Endothelial cell of umbilical vein (primary cell): ENCODE data around the gene ARL4C. TPM values are rescaled to one million over a fixed set of nuclear protein-coding genes. Genes with fewer than 3 reads are reported as not detected.

Experiments used
- BruUV-seq: library from RNA; stranded (reverse); fragments of 400-500 nt; replicated peaks from 2 replicates; lab custom pipeline; 2021; lab: Mats Ljungman, UMichigan
- CTCF ChIA-PET: fragments of 300-600, 350-600 bp; sonication (Branson Sonifier 250); formaldehyde crosslinking; loops from one replicate; lab custom pipeline; 2021; ENCODE audit warnings: antibody characterized with exemption, inconsistent platforms; lab: Charles Lee
- POLR2A ChIA-PET: fragments of 300-600, 350-600 bp; sonication (Branson Sonifier 250); formaldehyde crosslinking; loops from one replicate; lab custom pipeline; 2021; ENCODE audit warnings: antibody characterized with exemption, inconsistent platforms; lab: Charles Lee
- DNase-seq: peaks from one replicate; pipeline ENCODE4 v3.0.0-alpha.2; 2011; ENCODE audit warnings: low read depth, low spot score
- FAIRE-seq: peaks from 2 replicates; lab custom pipeline; 2011; peaks lifted over from hg19 to GRCh38; lab: Jason Lieb, UNC
- H2AFZ ChIP-seq: 2 replicates; pipeline ENCODE4 v1.6.0; 2012; ENCODE audit warnings: low read depth, low read length, control low read depth, inconsistent platforms
- H3K27ac ChIP-seq: 2 replicates; pipeline ENCODE4 v1.5.1; 2011; ENCODE audit warnings: low read depth, mild to moderate bottlenecking, control low read depth, low read length, moderate library complexity; ENCODE audit not compliant: insufficient read depth
- H3K27me3 ChIP-seq, 2 experiments: 2 replicates each; pipeline versions ENCODE4 v1.6.0 to v1.6.1; 2011; ENCODE audit warnings: low read length in 2 of 2, mixed read lengths in 1 of 2; ENCODE audit not compliant: control insufficient read depth in 2 of 2, insufficient read depth in 2 of 2
- H3K36me3 ChIP-seq, 2 experiments: 2 replicates in 1 of 2; 3 replicates in 1 of 2; pipeline ENCODE4 v1.5.1; 2011; ENCODE audit warnings: low read length in 2 of 2, mild to moderate bottlenecking in 1 of 2, moderate library complexity in 1 of 2; ENCODE audit not compliant: control insufficient read depth in 2 of 2, insufficient read depth in 2 of 2; ENCODE audit errors: extremely low read depth in 1 of 2
- H3K4me1 ChIP-seq: 3 replicates; pipeline ENCODE4 v1.5.1; 2011; ENCODE audit warnings: mild to moderate bottlenecking, low read length; ENCODE audit not compliant: control insufficient read depth, insufficient read depth; ENCODE audit errors: extremely low read depth
- H3K4me2 ChIP-seq: 2 replicates; pipeline ENCODE4 v1.6.1; 2011; ENCODE audit warnings: low read length, control low read depth, mixed read lengths; ENCODE audit not compliant: insufficient read depth
- H3K4me3 ChIP-seq, 3 experiments: fragments of 200-600 bp in 1 of 3; sonication (generic), shearing (Covaris generic) in 1 of 3; replicated peaks in 1 of 3; 2 replicates each; pipeline ENCODE4 v1.5.1; 2011 to 2016; ENCODE audit warnings: control low read depth in 3 of 3, low read length in 3 of 3, mild to moderate bottlenecking in 2 of 3, inconsistent platforms in 1 of 3, low read depth in 1 of 3, moderate library complexity in 1 of 3; ENCODE audit not compliant: insufficient read depth in 1 of 3
- H3K79me2 ChIP-seq: 2 replicates; pipeline ENCODE4 v1.6.0; 2012; ENCODE audit warnings: low read length, inconsistent platforms; ENCODE audit not compliant: control insufficient read depth, insufficient read depth
- H3K9ac ChIP-seq: replicated peaks from 2 replicates; pipeline ENCODE3; 2011; ENCODE audit warnings: low read length, control low read depth; ENCODE audit not compliant: insufficient read depth; ENCODE audit errors: extremely low read depth
- H3K9me1 ChIP-seq: replicated peaks from 3 replicates; pipeline ENCODE4 v1.6.0; 2011; ENCODE audit warnings: mild to moderate bottlenecking, low read length; ENCODE audit not compliant: control insufficient read depth, insufficient read depth; ENCODE audit errors: extremely low read depth
- H3K9me3 ChIP-seq: replicated peaks from 2 replicates; pipeline ENCODE4 v1.5.1; 2012; ENCODE audit warnings: low read length, inconsistent platforms; ENCODE audit not compliant: control insufficient read depth, insufficient read depth
- H4K20me1 ChIP-seq: replicated peaks from 2 replicates; pipeline ENCODE3; 2011; ENCODE audit warnings: mild to moderate bottlenecking, low read length; ENCODE audit not compliant: control insufficient read depth, insufficient read depth; ENCODE audit errors: extremely low read depth
- CTCF ChIP-seq, 2 donors: IDR thresholded peaks; 1 replicate in 1 of 2; 2 replicates in 1 of 2; pipeline ENCODE4 v1.5.1; 2011; ENCODE audit warnings: low read length in 2 of 2, mild to moderate bottlenecking in 2 of 2, moderate library complexity in 2 of 2, control low read depth in 1 of 2, inconsistent platforms in 1 of 2, low read depth in 1 of 2; ENCODE audit not compliant: insufficient read depth in 1 of 2; ENCODE audit errors: extremely low read depth in 1 of 2
- EZH2 ChIP-seq: IDR thresholded peaks from 2 replicates; pipeline ENCODE4 v1.6.1; 2012; ENCODE audit warnings: borderline replicate concordance, low read depth, mild to moderate bottlenecking, moderate library complexity, low read length, inconsistent platforms; ENCODE audit not compliant: severe bottlenecking
- FOS ChIP-seq: IDR thresholded peaks from 2 replicates; pipeline ENCODE4 v1.6.1; 2011; ENCODE audit warnings: mild to moderate bottlenecking, low read length, moderate library complexity, borderline replicate concordance; ENCODE audit not compliant: insufficient read depth
- GATA2 ChIP-seq: IDR thresholded peaks from 2 replicates; pipeline ENCODE4 v1.7.0; 2011; ENCODE audit warnings: low read depth, mild to moderate bottlenecking, moderate library complexity, mixed read lengths, low read length; ENCODE audit not compliant: insufficient read length, insufficient read depth
- JUN ChIP-seq: IDR thresholded peaks from 2 replicates; pipeline ENCODE4 v1.6.1; 2011; ENCODE audit warnings: borderline replicate concordance, low read depth; ENCODE audit not compliant: insufficient read length, insufficient read depth
- MAX ChIP-seq: IDR thresholded peaks from 2 replicates; pipeline ENCODE4 v1.6.1; 2011; ENCODE audit not compliant: insufficient read depth, insufficient read length
- MYC ChIP-seq: IDR thresholded peaks from one replicate; pipeline ENCODE4 v1.6.1; 2011; ENCODE audit warnings: mild to moderate bottlenecking, low read depth, low read length
- POLR2A ChIP-seq: IDR thresholded peaks from 2 replicates; pipeline ENCODE4 v1.6.1; 2012; ENCODE audit warnings: low read depth, mild to moderate bottlenecking, control low read depth, low read length
- POLR2AphosphoS5 ChIP-seq: IDR thresholded peaks from 2 replicates; pipeline ENCODE4 v1.6.1; 2012; ENCODE audit warnings: low read depth, mild to moderate bottlenecking, control low read depth, low read length, moderate library complexity; ENCODE audit not compliant: insufficient read depth
- dilution Hi-C: fragments of 300-500 bp; cut with MboI; formaldehyde crosslinking; loops from one replicate; pipeline ENCODE4 v1.15.0; 2019; ENCODE audit warnings: low sequenced_read_pairs; ENCODE audit not compliant: extremely low pct_ligation_motif_present
- intact Hi-C: fragments of 100-400 bp; cut with micrococcal nuclease; formaldehyde crosslinking; loops from one replicate; pipeline ENCODE4 v1.10.0; 2022
- polyA plus RNA-seq, 4 experiments: library from polyadenylated mRNA; depleted of rRNA in 3 of 4; stranded (reverse) in 3 of 4; unstranded in 1 of 4; fragments of >200 nt; gene quantifications; 2 replicates each; pipeline versions ENCODE4 v1.2.1 to v1.2.3, GENCODE V29; 2011 to 2012; ENCODE audit warnings: missing spikeins in 1 of 4
- total RNA-seq: library from RNA; stranded (reverse); gene quantifications from 2 replicates; pipeline ENCODE4 v1.2.3, GENCODE V29; 2021

ARL4C gene
- total and polyA plus RNA-seq, 2 donors (not counting 3 experiments of a cell fraction or from before 2014, with no cell fraction given), result 5.5 to 10.5 TPM

- Histone ChIP-seq H3K36me3 (no peaks in the 10 kb centered on the region), H3K27ac (no peak overlapping the region), H3K9me3 (no peaks in the 10 kb centered on the region), H3K79me2 (no peaks in the 10 kb centered on the region), H3K27me3 (no peaks in the 10 kb centered on the region), H3K9me1 (no peaks in the 10 kb centered on the region), H3K9ac (no peak overlapping the region), H2AFZ (no peak overlapping the region), H3K4me2 (no peak overlapping the region), H3K4me1 (peaks cover 29% of the 10 kb centered on the region), H3K4me3 (no peak overlapping the region), H4K20me1 (no peaks in the 10 kb centered on the region)
- BruUV-seq, result no TSS peak
- CTCF ChIA-PET, result interaction anchor here (0.5 to 1.0 kb wide), 3 partner anchors 49 to 452 kb away, joined by 3 read pairs; partner anchors contain the start of gene ARL4C
- POLR2A ChIA-PET, result interaction anchor here (0.9 kb wide), 1 partner anchor 20 kb away, joined by 7 read pairs; no protein-coding TSS in a partner anchor
- TF ChIP-seq GATA2, result no peak
- TF ChIP-seq MYC, result no peak
- TF ChIP-seq POLR2AphosphoS5, result no peak
- TF ChIP-seq POLR2A, result no peak
- no peak for TF ChIP-seq FOS
- TF ChIP-seq EZH2, result no peak
- TF ChIP-seq JUN, result no peak
- no peak for TF ChIP-seq MAX
- TF ChIP-seq CTCF (IDR thresholded peaks at IDR 0.05; ENCODE audit: extremely low read depth in 1 of 2, insufficient read depth in 1 of 2, low read depth in 1 of 2, low read length in 2 of 2), result no peak
- intact Hi-C loops, result loop anchor here (2.0 to 5.0 kb wide), 4 partner anchors 43 to 201 kb away; no protein-coding TSS in a partner anchor
- DNase-seq, result no peak
- no peak for FAIRE-seq
- dilution Hi-C loops, result no loop called here
Measured at GRCh38 chr2:234447963-234448362, 48.9 kb downstream of the ARL4C start.
